ENCODE data around the gene NEMP2. TPM values are rescaled to one million over a fixed set of nuclear protein-coding genes. Genes with fewer than 3 reads are reported as not detected.

NEMP2 gene
- total and polyA plus RNA-seq, 4 donors: 0.67 to 6.1 (median 2.8) TPM

GRCh38 chr2:190527214-190527613, 7.3 kb downstream of the NEMP2 start:
- H3K4me1 ChIP-seq (ENCODE audit: control insufficient read depth in 4 of 4, insufficient read depth in 4 of 4, low read length in 3 of 4): no peaks in the 10 kb centered on the region
- TF ChIP-seq SP1 (IDR thresholded peaks at IDR 0.05): no peak
- no peak for TF ChIP-seq FOXA2 (IDR thresholded peaks at IDR 0.05)
- no peak for TF ChIP-seq HNF4G (IDR thresholded peaks at IDR 0.05)
- no peak for TF ChIP-seq TAF1 (conservative IDR thresholded peaks at IDR 0.05)
- TF ChIP-seq NR2F2 (IDR thresholded peaks at IDR 0.05): no peak
- no peak for TF ChIP-seq FOXA1 (IDR thresholded peaks at IDR 0.05)
- TF ChIP-seq MAX (IDR thresholded peaks at IDR 0.05): no peak
- no peak for TF ChIP-seq RXRA (IDR thresholded peaks at IDR 0.05)
- no peak for TF ChIP-seq JUND (IDR thresholded peaks at IDR 0.05)
- TF ChIP-seq RAD21 (IDR thresholded peaks at IDR 0.05): no peak
- TF ChIP-seq ZBTB33 (IDR thresholded peaks at IDR 0.05): no peak
- no peaks in the 10 kb centered on the region for H3K36me3 ChIP-seq (ENCODE audit: control insufficient read depth in 4 of 4, insufficient read depth in 3 of 4, low read depth in 1 of 4, low read length in 3 of 4)
- no peak overlapping the region for H3K9ac ChIP-seq (ENCODE audit: low read depth in 1 of 2, low read length in 2 of 2)
- H3K4me3 ChIP-seq (ENCODE audit: low read depth in 1 of 3, low read length in 3 of 3): no peak overlapping the region
- WGBS: 97% methylated on average over 4 of the region's 4 CpGs
- H3K27ac ChIP-seq (ENCODE audit: low read depth in 1 of 2, low read length in 2 of 2): no peak overlapping the region
- no peak for DNase-seq (ENCODE audit: low spot score)
- H3K9me3 ChIP-seq (ENCODE audit: control insufficient read depth in 4 of 4, low read length in 3 of 4): no peaks in the 10 kb centered on the region
- no peaks in the 10 kb centered on the region for H3K27me3 ChIP-seq (ENCODE audit: control insufficient read depth in 4 of 4, insufficient read depth in 4 of 4, low read length in 3 of 4)

- Histone ChIP-seq H3K36me3 (ENCODE audit: control insufficient read depth in 4 of 4, insufficient read depth in 3 of 4, low read depth in 1 of 4, low read length in 3 of 4) (no peaks in the 10 kb centered on the region), H3K4me3 (ENCODE audit: low read depth in 1 of 3, low read length in 3 of 3) (no peak overlapping the region), H3K27me3 (ENCODE audit: control insufficient read depth in 4 of 4, insufficient read depth in 4 of 4, low read length in 3 of 4) (no peaks in the 10 kb centered on the region), H3K9ac (ENCODE audit: low read depth in 1 of 2, low read length in 2 of 2) (no peak overlapping the region), H3K9me3 (ENCODE audit: control insufficient read depth in 4 of 4, low read length in 3 of 4) (no peaks in the 10 kb centered on the region), H3K27ac (ENCODE audit: low read depth in 1 of 2, low read length in 2 of 2) (no peak overlapping the region), H3K4me1 (ENCODE audit: control insufficient read depth in 4 of 4, insufficient read depth in 4 of 4, low read length in 3 of 4) (no peaks in the 10 kb centered on the region)
- 91% methylated on average over 4 of the region's 4 CpGs for WGBS
- no peak for TF ChIP-seq SP1 (IDR thresholded peaks at IDR 0.05)
- no peak for TF ChIP-seq ATF3 (IDR thresholded peaks at IDR 0.05)
- no peak for TF ChIP-seq JUND (IDR thresholded peaks at IDR 0.05)
- no peak for TF ChIP-seq HNF4A (conservative IDR thresholded peaks at IDR 0.05)
- no peak for DNase-seq (ENCODE audit: low spot score)
These were observed 8.3 kb downstream of the NEMP2 start for GRCh38 chr2:190526105-190526750.

GRCh38 chr2:190524928-190525327, 9.6 kb downstream of the NEMP2 start:
- H3K9ac ChIP-seq (ENCODE audit: low read depth in 1 of 2, low read length in 2 of 2): no peak overlapping the region
- H3K4me1 ChIP-seq (ENCODE audit: control insufficient read depth in 4 of 4, insufficient read depth in 4 of 4, low read length in 3 of 4): no peaks in the 10 kb centered on the region
- H3K4me3 ChIP-seq (ENCODE audit: low read depth in 1 of 3, low read length in 3 of 3): no peak overlapping the region
- H3K27ac ChIP-seq (ENCODE audit: low read depth in 1 of 2, low read length in 2 of 2): no peak overlapping the region
- H3K9me3 ChIP-seq (ENCODE audit: control insufficient read depth in 4 of 4, low read length in 3 of 4): no peaks in the 10 kb centered on the region
- no peak for DNase-seq (ENCODE audit: low spot score)
- no peaks in the 10 kb centered on the region for H3K27me3 ChIP-seq (ENCODE audit: control insufficient read depth in 4 of 4, insufficient read depth in 4 of 4, low read length in 3 of 4)
- H3K36me3 ChIP-seq (ENCODE audit: control insufficient read depth in 4 of 4, insufficient read depth in 3 of 4, low read depth in 1 of 4, low read length in 3 of 4): no peaks in the 10 kb centered on the region
- TF ChIP-seq RXRA (IDR thresholded peaks at IDR 0.05) (no peak), EGR1 (IDR thresholded peaks at IDR 0.05; ENCODE audit: low read depth in 2 of 2) (no peak), FOXA1 (IDR thresholded peaks at IDR 0.05) (no peak), JUND (IDR thresholded peaks at IDR 0.05) (no peak), ZBTB33 (IDR thresholded peaks at IDR 0.05) (no peak), SP1 (IDR thresholded peaks at IDR 0.05) (no peak), TAF1 (conservative IDR thresholded peaks at IDR 0.05) (no peak), MAX (IDR thresholded peaks at IDR 0.05) (no peak), GABPA (IDR thresholded peaks at IDR 0.05 in 1 of 2, conservative IDR thresholded peaks at IDR 0.05 in 1 of 2) (no peak), YY1 (IDR thresholded peaks at IDR 0.05) (no peak), NR2F2 (IDR thresholded peaks at IDR 0.05) (no peak), HNF4A (conservative IDR thresholded peaks at IDR 0.05) (no peak), RAD21 (IDR thresholded peaks at IDR 0.05) (no peak), FOXA2 (IDR thresholded peaks at IDR 0.05) (no peak), CTCF (IDR thresholded peaks at IDR 0.05; ENCODE audit: low read depth, low read length, missing input control) (no peak), ATF3 (IDR thresholded peaks at IDR 0.05) (no peak), HNF4G (IDR thresholded peaks at IDR 0.05) (no peak)
